ENCODE results near the gene KPRP.

DNA sequence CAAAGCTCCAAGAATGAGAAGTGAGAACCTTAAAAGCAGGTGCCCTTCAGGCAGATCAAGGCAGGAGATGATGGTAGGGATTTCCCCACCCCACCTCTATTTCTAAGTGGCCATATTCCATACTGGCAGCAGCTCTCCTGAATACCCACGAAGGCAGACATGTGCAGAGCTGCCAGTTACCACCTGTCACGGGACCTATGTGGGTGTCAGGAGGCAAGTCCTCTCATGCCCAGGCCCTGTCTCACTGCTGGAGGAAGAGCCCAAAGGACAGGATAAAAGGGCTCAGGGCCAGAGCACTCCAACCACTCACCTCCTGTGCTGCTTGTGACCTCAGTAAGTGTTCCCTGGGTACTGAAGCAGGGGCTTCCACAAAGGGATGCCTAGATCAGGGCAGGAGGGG lies 53.2 kb downstream of the KPRP start:
- TF ChIP-seq GATA2 (IDR thresholded peaks at IDR 0.05; ENCODE audit: low read depth, low read length) (no peak), GATA3 (IDR thresholded peaks at IDR 0.05; ENCODE audit: low read depth, low read length) (no peak)

Measured in SH-SY5Y (cell line).